H1 (cell line): ENCODE measurements around the gene SLU7.

ENCODE experiments used
- CBX5 ChIP-seq: fragments of 300-800, 300-1000 bp; sonication (generic); IDR thresholded peaks from 2 replicates; pipeline ENCODE4 v1.7.1; 2016; ENCODE audit warnings: antibody characterized with exemption, low read length, low read depth
- CEBPB ChIP-seq: IDR thresholded peaks from 2 replicates; pipeline ENCODE4 v1.6.1; 2012; ENCODE audit warnings: low read depth, low read length
- RAD21 ChIP-seq, 2 experiments: IDR thresholded peaks in 1 of 2; conservative IDR thresholded peaks in 1 of 2; 2 replicates each; pipeline ENCODE4 v1.6.1; 2011; ENCODE audit warnings: low read depth in 2 of 2, low read length in 2 of 2, improper control_type of control experiment in 1 of 2, inconsistent platforms in 1 of 2, mild to moderate bottlenecking in 1 of 2, moderate library complexity in 1 of 2
- SIX5 ChIP-seq: IDR thresholded peaks from 2 replicates; pipeline ENCODE4 v1.6.1; 2011; ENCODE audit warnings: mild to moderate bottlenecking, low read depth, low read length
- ZNF274 ChIP-seq: IDR thresholded peaks from 2 replicates; pipeline ENCODE4 v1.7.0; 2012; ENCODE audit warnings: low read length, borderline replicate concordance; ENCODE audit errors: extremely low read depth
- TF ChIP-seq, protein P1 (sequence below), 3 experiments: IDR thresholded peaks; 1 replicate in 2 of 3; 2 replicates in 1 of 3; pipeline versions ENCODE4 v1.5.1 to v1.6.1; 2011; ENCODE audit warnings: low read length in 3 of 3, mild to moderate bottlenecking in 3 of 3, inconsistent platforms in 2 of 3, low read depth in 1 of 3, moderate library complexity in 1 of 3; ENCODE audit not compliant: insufficient read depth in 1 of 3; ENCODE audit errors: control extremely low read depth in 1 of 3

DNA sequence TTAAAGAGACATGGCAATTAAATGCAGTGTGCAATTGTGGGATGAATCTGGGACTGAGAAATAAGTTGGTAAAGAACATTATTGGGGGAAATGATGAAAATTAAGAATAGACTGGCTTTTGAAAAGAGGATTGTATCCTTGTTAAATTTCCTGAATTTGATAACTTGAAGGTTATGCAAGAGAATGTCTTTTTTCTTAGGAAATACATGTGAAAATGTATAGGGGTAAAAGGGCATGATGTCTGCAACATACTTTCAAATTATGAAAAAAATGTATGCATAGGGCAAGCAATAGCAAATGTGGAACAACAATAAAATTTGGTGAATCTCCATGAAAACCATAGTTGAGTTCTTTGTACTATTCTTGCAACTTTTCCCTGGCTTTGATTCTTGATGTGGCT is 26.9 kb upstream of the SLU7 start:
- no peak for TF ChIP-seq ZNF274
- TF ChIP-seq, protein P1, sequence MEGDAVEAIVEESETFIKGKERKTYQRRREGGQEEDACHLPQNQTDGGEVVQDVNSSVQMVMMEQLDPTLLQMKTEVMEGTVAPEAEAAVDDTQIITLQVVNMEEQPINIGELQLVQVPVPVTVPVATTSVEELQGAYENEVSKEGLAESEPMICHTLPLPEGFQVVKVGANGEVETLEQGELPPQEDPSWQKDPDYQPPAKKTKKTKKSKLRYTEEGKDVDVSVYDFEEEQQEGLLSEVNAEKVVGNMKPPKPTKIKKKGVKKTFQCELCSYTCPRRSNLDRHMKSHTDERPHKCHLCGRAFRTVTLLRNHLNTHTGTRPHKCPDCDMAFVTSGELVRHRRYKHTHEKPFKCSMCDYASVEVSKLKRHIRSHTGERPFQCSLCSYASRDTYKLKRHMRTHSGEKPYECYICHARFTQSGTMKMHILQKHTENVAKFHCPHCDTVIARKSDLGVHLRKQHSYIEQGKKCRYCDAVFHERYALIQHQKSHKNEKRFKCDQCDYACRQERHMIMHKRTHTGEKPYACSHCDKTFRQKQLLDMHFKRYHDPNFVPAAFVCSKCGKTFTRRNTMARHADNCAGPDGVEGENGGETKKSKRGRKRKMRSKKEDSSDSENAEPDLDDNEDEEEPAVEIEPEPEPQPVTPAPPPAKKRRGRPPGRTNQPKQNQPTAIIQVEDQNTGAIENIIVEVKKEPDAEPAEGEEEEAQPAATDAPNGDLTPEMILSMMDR (IDR thresholded peaks at IDR 0.05; ENCODE audit: control extremely low read depth in 1 of 3, insufficient read depth in 1 of 3, low read depth in 1 of 3, low read length in 3 of 3) = no peak
- no peak for TF ChIP-seq CEBPB
- no peak for TF ChIP-seq SIX5
- no peak for TF ChIP-seq RAD21 (IDR thresholded peaks at IDR 0.05 in 1 of 2, conservative IDR thresholded peaks at IDR 0.05 in 1 of 2; ENCODE audit: low read depth in 2 of 2, low read length in 2 of 2)
- no peak for TF ChIP-seq CBX5
